Measurements from ENCODE around the gene AMN1.

GRCh38 chr12:31622038-31622437, 106.8 kb downstream of the AMN1 start:
- TF ChIP-seq EZH2 (IDR thresholded peaks at IDR 0.05) (no peak), POLR2AphosphoS5 (IDR thresholded peaks at IDR 0.05; ENCODE audit: borderline replicate concordance, low read depth, low read length) (no peak), FOXP2 (optimal IDR thresholded peaks at IDR 0.05; ENCODE audit: control extremely low read depth, extremely low read length, insufficient read depth) (no peak)

Measured in SK-N-MC (cell line).